Ishikawa (cell line): ENCODE measurements around the gene TAOK2.

Experiments
- CEBPB ChIP-seq: IDR thresholded peaks from 2 replicates; pipeline ENCODE4 v1.6.1; 2012
- CREB1 ChIP-seq: IDR thresholded peaks from 2 replicates; pipeline ENCODE4 v1.6.1; 2012; ENCODE audit warnings: low read depth
- EGR1 ChIP-seq: IDR thresholded peaks from 2 replicates; pipeline ENCODE4 v1.6.1; 2012
- EP300 ChIP-seq: IDR thresholded peaks from 2 replicates; pipeline ENCODE4 v1.6.1; 2012; ENCODE audit warnings: borderline replicate concordance
- FOXM1 ChIP-seq: IDR thresholded peaks from 2 replicates; pipeline ENCODE4 v1.6.1; 2012; ENCODE audit warnings: low read depth, borderline replicate concordance
- NFIC ChIP-seq: IDR thresholded peaks from 2 replicates; pipeline ENCODE4 v1.6.1; 2012
- RAD21 ChIP-seq: IDR thresholded peaks from 2 replicates; pipeline ENCODE4 v1.6.1; 2012; ENCODE audit warnings: low read depth
- REST ChIP-seq: IDR thresholded peaks from 2 replicates; pipeline ENCODE4 v1.6.1; 2012; ENCODE audit warnings: low read depth, mild to moderate bottlenecking
- TAF1 ChIP-seq: IDR thresholded peaks from 2 replicates; pipeline ENCODE4 v1.6.1; 2012; ENCODE audit warnings: low read depth, mild to moderate bottlenecking
- TCF12 ChIP-seq: IDR thresholded peaks from 2 replicates; pipeline ENCODE4 v1.6.1; 2012; ENCODE audit warnings: low read depth
- TEAD4 ChIP-seq: IDR thresholded peaks from 2 replicates; pipeline ENCODE4 v1.6.1; 2012
- USF1 ChIP-seq: IDR thresholded peaks from 2 replicates; pipeline ENCODE4 v1.6.1; 2012
- YY1 ChIP-seq: IDR thresholded peaks from 2 replicates; pipeline ENCODE4 v1.6.1; 2012; ENCODE audit warnings: low read depth
- ZBTB7A ChIP-seq: IDR thresholded peaks from 2 replicates; pipeline ENCODE4 v1.6.1; 2012; ENCODE audit warnings: low read depth
- TF ChIP-seq, protein P1 (sequence below): IDR thresholded peaks from 2 replicates; pipeline ENCODE4 v1.6.1; 2012

The TAOK2 gene

DNA sequence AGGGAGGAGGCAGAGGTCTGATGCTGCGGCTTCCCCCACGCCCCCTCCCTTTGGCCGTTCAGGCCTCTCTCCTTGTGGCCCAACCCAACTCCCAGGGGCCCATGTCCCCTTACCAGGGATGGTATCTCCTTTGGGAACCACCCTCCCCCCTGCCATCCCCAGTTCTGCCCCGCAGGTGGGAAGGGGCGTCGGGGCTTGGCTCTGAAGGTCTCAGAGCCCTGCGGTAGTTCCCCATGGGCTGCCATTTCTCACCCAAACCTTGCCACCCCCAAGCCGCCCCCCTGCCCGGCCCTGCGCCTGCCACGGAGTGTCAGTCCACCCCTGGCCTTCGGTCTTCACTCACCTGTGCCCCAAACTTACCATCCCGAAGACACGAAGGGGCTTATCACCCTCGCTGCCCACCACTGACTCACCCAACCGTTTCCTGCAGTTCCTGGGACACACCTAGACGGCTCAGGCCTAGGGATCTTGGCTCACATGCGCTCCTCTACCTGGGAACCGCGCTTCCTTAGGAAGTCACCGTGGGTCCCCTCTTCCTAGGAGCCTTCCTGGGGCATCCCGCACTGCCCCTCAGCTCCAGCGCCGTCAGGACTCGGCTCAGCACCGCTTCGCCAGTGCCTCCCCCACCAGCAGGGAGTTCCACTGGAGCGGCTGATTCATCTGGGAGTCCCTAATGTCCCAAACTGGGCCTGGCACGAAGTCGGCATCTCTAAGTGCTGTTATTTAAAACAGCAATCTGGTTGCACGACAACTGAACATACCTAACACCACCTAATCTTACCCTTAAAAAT, 38.2 kb downstream of the TAOK2 start:
- TF ChIP-seq USF1 = no peak
- TF ChIP-seq TAF1 = no peak
- TF ChIP-seq TCF12 = no peak
- TF ChIP-seq, protein P1, sequence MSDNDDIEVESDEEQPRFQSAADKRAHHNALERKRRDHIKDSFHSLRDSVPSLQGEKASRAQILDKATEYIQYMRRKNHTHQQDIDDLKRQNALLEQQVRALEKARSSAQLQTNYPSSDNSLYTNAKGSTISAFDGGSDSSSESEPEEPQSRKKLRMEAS = no peak
- no peak for TF ChIP-seq RAD21
- TF ChIP-seq REST = no peak
- no peak for TF ChIP-seq EP300
- no peak for TF ChIP-seq CEBPB
- no peak for TF ChIP-seq NFIC
- no peak for TF ChIP-seq EGR1
- TF ChIP-seq FOXM1 = no peak
- TF ChIP-seq YY1 = no peak
- TF ChIP-seq CREB1 = no peak
- no peak for TF ChIP-seq TEAD4
- no peak for TF ChIP-seq ZBTB7A

DNA sequence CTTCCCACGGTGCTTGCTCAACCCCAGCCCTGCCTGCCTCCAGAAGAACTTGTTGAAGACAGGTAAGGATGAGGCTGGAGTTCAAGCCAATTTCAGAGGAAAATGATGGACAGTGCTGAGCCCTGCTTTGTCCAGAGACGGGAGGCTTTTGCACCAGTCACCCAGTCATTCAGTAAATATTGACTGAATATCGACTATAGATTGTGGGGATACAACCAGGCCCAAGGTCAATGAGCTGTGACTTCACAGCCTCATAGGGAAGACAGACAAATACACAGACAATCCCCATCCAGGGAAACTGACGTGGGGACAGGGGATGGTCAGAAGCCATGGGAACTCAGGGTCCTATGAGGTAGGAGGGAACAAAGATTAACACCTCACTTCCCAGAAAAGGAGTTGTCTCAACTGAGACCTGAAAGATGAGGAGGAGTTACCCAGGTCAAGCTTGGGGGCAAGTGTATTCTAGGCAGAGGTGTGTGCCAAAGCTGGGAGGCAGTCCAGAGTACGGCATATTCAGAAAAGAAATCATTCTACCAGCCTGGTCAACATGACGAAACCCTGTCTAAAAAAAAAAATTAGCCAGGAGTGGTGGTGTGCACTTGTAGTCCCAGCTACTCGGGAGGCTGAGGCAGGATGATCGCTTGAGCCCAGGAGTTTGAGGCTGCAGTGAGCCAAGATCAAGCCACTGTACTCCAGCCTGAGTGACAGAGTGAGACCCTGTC, 43.0 kb downstream of the TAOK2 start:
- TF ChIP-seq RAD21 (no peak), TEAD4 (no peak), TCF12 (no peak), EP300 (no peak), TAF1 (no peak), NFIC (no peak), REST (no peak), YY1 (no peak), FOXM1 (no peak), CREB1 (no peak), USF1 (no peak), CEBPB (no peak), ZBTB7A (no peak)
- TF ChIP-seq, protein P1 = no peak

DNA sequence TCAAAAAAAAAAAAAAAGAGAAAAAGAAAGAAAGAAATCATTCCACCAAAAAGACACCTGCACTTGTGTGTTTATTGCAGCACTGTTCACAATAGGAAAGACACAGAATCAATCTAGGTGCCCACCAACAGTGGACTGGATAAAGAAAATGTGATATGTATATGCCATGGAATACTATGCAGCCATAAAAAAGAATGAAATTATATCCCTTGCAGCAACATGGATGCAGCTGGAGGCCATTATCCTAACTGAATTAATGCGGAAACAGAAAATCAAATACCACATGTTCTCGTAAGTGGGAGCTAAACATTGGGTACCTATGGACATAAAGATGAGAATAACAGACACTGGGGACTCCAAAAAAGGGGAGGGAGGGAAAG, 43.6 kb downstream of the TAOK2 start:
- TF ChIP-seq FOXM1 (no peak), REST (no peak), TEAD4 (no peak), EP300 (no peak), NFIC (no peak), YY1 (no peak), USF1 (no peak), RAD21 (no peak), CREB1 (no peak), TCF12 (no peak), EGR1 (no peak), ZBTB7A (no peak)
- TF ChIP-seq, protein P1 = no peak
